Measurements from ENCODE around the gene MICAL3.
"Not testable (repeated sequence)": the region's sequence is repeated elsewhere in the genome, so short reads cannot be mapped to it uniquely, and the experiment has no call there.

The MICAL3 gene

GRCh38 chr22:18031695-18032454, 7.5 kb upstream of the MICAL3 start:
- no peak for DNase-seq (ENCODE audit: low read depth in 2 of 2)

GRCh38 chr22:18029686-18030267, 5.4 kb upstream of the MICAL3 start:
- DNase-seq (ENCODE audit: low read depth in 2 of 2): no peak

GRCh38 chr22:18028817-18029527, 4.6 kb upstream of the MICAL3 start:
- DNase-seq (ENCODE audit: low read depth in 2 of 2): no peak

GRCh38 chr22:18025898-18026297, 1.5 kb upstream of the MICAL3 start:
- DNase-seq (ENCODE audit: low read depth in 2 of 2): not testable (repeated sequence)

- no peak for DNase-seq (ENCODE audit: low read depth in 2 of 2)
Measured at GRCh38 chr22:18024956-18025720, 777 bp upstream of the MICAL3 start.

- peak in 1 of 2 donors; percentile 21 for DNase-seq (ENCODE audit: low read depth in 2 of 2)
Measured at GRCh38 chr22:18023509-18024275, 669 bp downstream of the MICAL3 start.

GRCh38 chr22:18022876-18023275, 1.5 kb downstream of the MICAL3 start:
- DNase-seq (ENCODE audit: low read depth in 2 of 2): no peak

- DNase-seq (ENCODE audit: low read depth in 2 of 2): no peak
Measured at GRCh38 chr22:18021431-18021830, 2.9 kb downstream of the MICAL3 start.

- not testable (repeated sequence) for DNase-seq (ENCODE audit: low read depth in 2 of 2)
Measured at GRCh38 chr22:18020743-18021142, 3.6 kb downstream of the MICAL3 start.

GRCh38 chr22:18013947-18014346, 10.4 kb downstream of the MICAL3 start:
- no peak for DNase-seq (ENCODE audit: low read depth in 2 of 2)

- DNase-seq (ENCODE audit: low read depth in 2 of 2): no peak
Measured at GRCh38 chr22:18013436-18013835, 10.9 kb downstream of the MICAL3 start.

GRCh38 chr22:18012531-18012930, 11.8 kb downstream of the MICAL3 start:
- DNase-seq (ENCODE audit: low read depth in 2 of 2): no peak

GRCh38 chr22:18010266-18010665, 14.1 kb downstream of the MICAL3 start:
- DNase-seq (ENCODE audit: low read depth in 2 of 2): no peak

GRCh38 chr22:18008136-18008535, 16.2 kb downstream of the MICAL3 start:
- DNase-seq (ENCODE audit: low read depth in 2 of 2): no peak

GRCh38 chr22:18005201-18005926, 19.0 kb downstream of the MICAL3 start:
- DNase-seq (ENCODE audit: low read depth in 2 of 2): no peak

- not testable (repeated sequence) for DNase-seq (ENCODE audit: low read depth in 2 of 2)
Measured at GRCh38 chr22:18001894-18002315, 22.5 kb downstream of the MICAL3 start.

- DNase-seq (ENCODE audit: low read depth in 2 of 2): peak; percentile 37 to 71
Measured at GRCh38 chr22:18001040-18001893, 23.1 kb downstream of the MICAL3 start.

- no peak for DNase-seq (ENCODE audit: low read depth in 2 of 2)
Measured at GRCh38 chr22:18000441-18001039, 23.8 kb downstream of the MICAL3 start.

- DNase-seq (ENCODE audit: low read depth in 2 of 2): no peak
Measured at GRCh38 chr22:17999851-18000250, 24.5 kb downstream of the MICAL3 start.

All from stimulated activated CD4-positive, alpha-beta T cell treated with anti-CD3 and anti-CD28 coated beads, Interleukin-1b, Interleukin-23, amount 100 ng/mL, for 4 hours (primary cell).